Endothelial cell of umbilical vein (primary cell): ENCODE measurements around the gene ZBTB7C. TPM values are rescaled to one million over a fixed set of nuclear protein-coding genes. Genes with fewer than 3 reads are reported as not detected.

Experiments
- BruUV-seq: library from RNA; stranded (reverse); fragments of 400-500 nt; replicated peaks from 2 replicates; lab custom pipeline; 2021; lab: Mats Ljungman, UMichigan
- CTCF ChIA-PET: fragments of 300-600, 350-600 bp; sonication (Branson Sonifier 250); formaldehyde crosslinking; loops from one replicate; lab custom pipeline; 2021; ENCODE audit warnings: antibody characterized with exemption, inconsistent platforms; lab: Charles Lee
- POLR2A ChIA-PET: fragments of 300-600, 350-600 bp; sonication (Branson Sonifier 250); formaldehyde crosslinking; loops from one replicate; lab custom pipeline; 2021; ENCODE audit warnings: antibody characterized with exemption, inconsistent platforms; lab: Charles Lee
- DNase-seq: peaks from one replicate; pipeline ENCODE4 v3.0.0-alpha.2; 2011; ENCODE audit warnings: low read depth, low spot score
- FAIRE-seq: peaks from 2 replicates; lab custom pipeline; 2011; peaks lifted over from hg19 to GRCh38; lab: Jason Lieb, UNC
- H2AFZ ChIP-seq: 2 replicates; pipeline ENCODE4 v1.6.0; 2012; ENCODE audit warnings: low read depth, low read length, control low read depth, inconsistent platforms
- H3K27ac ChIP-seq: 2 replicates; pipeline ENCODE4 v1.5.1; 2011; ENCODE audit warnings: low read depth, mild to moderate bottlenecking, control low read depth, low read length, moderate library complexity; ENCODE audit not compliant: insufficient read depth
- H3K27me3 ChIP-seq, 2 experiments: 2 replicates each; pipeline versions ENCODE4 v1.6.0 to v1.6.1; 2011; ENCODE audit warnings: low read length in 2 of 2, mixed read lengths in 1 of 2; ENCODE audit not compliant: control insufficient read depth in 2 of 2, insufficient read depth in 2 of 2
- H3K36me3 ChIP-seq, 2 experiments: 2 replicates in 1 of 2; 3 replicates in 1 of 2; pipeline ENCODE4 v1.5.1; 2011; ENCODE audit warnings: low read length in 2 of 2, mild to moderate bottlenecking in 1 of 2, moderate library complexity in 1 of 2; ENCODE audit not compliant: control insufficient read depth in 2 of 2, insufficient read depth in 2 of 2; ENCODE audit errors: extremely low read depth in 1 of 2
- H3K4me1 ChIP-seq: 3 replicates; pipeline ENCODE4 v1.5.1; 2011; ENCODE audit warnings: mild to moderate bottlenecking, low read length; ENCODE audit not compliant: control insufficient read depth, insufficient read depth; ENCODE audit errors: extremely low read depth
- H3K4me2 ChIP-seq: 2 replicates; pipeline ENCODE4 v1.6.1; 2011; ENCODE audit warnings: low read length, control low read depth, mixed read lengths; ENCODE audit not compliant: insufficient read depth
- H3K4me3 ChIP-seq, 3 experiments: fragments of 200-600 bp in 1 of 3; sonication (generic), shearing (Covaris generic) in 1 of 3; replicated peaks in 1 of 3; 2 replicates each; pipeline ENCODE4 v1.5.1; 2011 to 2016; ENCODE audit warnings: control low read depth in 3 of 3, low read length in 3 of 3, mild to moderate bottlenecking in 2 of 3, inconsistent platforms in 1 of 3, low read depth in 1 of 3, moderate library complexity in 1 of 3; ENCODE audit not compliant: insufficient read depth in 1 of 3
- H3K79me2 ChIP-seq: 2 replicates; pipeline ENCODE4 v1.6.0; 2012; ENCODE audit warnings: low read length, inconsistent platforms; ENCODE audit not compliant: control insufficient read depth, insufficient read depth
- H3K9ac ChIP-seq: replicated peaks from 2 replicates; pipeline ENCODE3; 2011; ENCODE audit warnings: low read length, control low read depth; ENCODE audit not compliant: insufficient read depth; ENCODE audit errors: extremely low read depth
- H3K9me1 ChIP-seq: replicated peaks from 3 replicates; pipeline ENCODE4 v1.6.0; 2011; ENCODE audit warnings: mild to moderate bottlenecking, low read length; ENCODE audit not compliant: control insufficient read depth, insufficient read depth; ENCODE audit errors: extremely low read depth
- H3K9me3 ChIP-seq: replicated peaks from 2 replicates; pipeline ENCODE4 v1.5.1; 2012; ENCODE audit warnings: low read length, inconsistent platforms; ENCODE audit not compliant: control insufficient read depth, insufficient read depth
- H4K20me1 ChIP-seq: replicated peaks from 2 replicates; pipeline ENCODE3; 2011; ENCODE audit warnings: mild to moderate bottlenecking, low read length; ENCODE audit not compliant: control insufficient read depth, insufficient read depth; ENCODE audit errors: extremely low read depth
- EZH2 ChIP-seq: IDR thresholded peaks from 2 replicates; pipeline ENCODE4 v1.6.1; 2012; ENCODE audit warnings: borderline replicate concordance, low read depth, mild to moderate bottlenecking, moderate library complexity, low read length, inconsistent platforms; ENCODE audit not compliant: severe bottlenecking
- FOS ChIP-seq: IDR thresholded peaks from 2 replicates; pipeline ENCODE4 v1.6.1; 2011; ENCODE audit warnings: mild to moderate bottlenecking, low read length, moderate library complexity, borderline replicate concordance; ENCODE audit not compliant: insufficient read depth
- GATA2 ChIP-seq: IDR thresholded peaks from 2 replicates; pipeline ENCODE4 v1.7.0; 2011; ENCODE audit warnings: low read depth, mild to moderate bottlenecking, moderate library complexity, mixed read lengths, low read length; ENCODE audit not compliant: insufficient read length, insufficient read depth
- JUN ChIP-seq: IDR thresholded peaks from 2 replicates; pipeline ENCODE4 v1.6.1; 2011; ENCODE audit warnings: borderline replicate concordance, low read depth; ENCODE audit not compliant: insufficient read length, insufficient read depth
- MAX ChIP-seq: IDR thresholded peaks from 2 replicates; pipeline ENCODE4 v1.6.1; 2011; ENCODE audit not compliant: insufficient read depth, insufficient read length
- MYC ChIP-seq: IDR thresholded peaks from one replicate; pipeline ENCODE4 v1.6.1; 2011; ENCODE audit warnings: mild to moderate bottlenecking, low read depth, low read length
- POLR2A ChIP-seq: IDR thresholded peaks from 2 replicates; pipeline ENCODE4 v1.6.1; 2012; ENCODE audit warnings: low read depth, mild to moderate bottlenecking, control low read depth, low read length
- POLR2AphosphoS5 ChIP-seq: IDR thresholded peaks from 2 replicates; pipeline ENCODE4 v1.6.1; 2012; ENCODE audit warnings: low read depth, mild to moderate bottlenecking, control low read depth, low read length, moderate library complexity; ENCODE audit not compliant: insufficient read depth
- dilution Hi-C: fragments of 300-500 bp; cut with MboI; formaldehyde crosslinking; loops from one replicate; pipeline ENCODE4 v1.15.0; 2019; ENCODE audit warnings: low sequenced_read_pairs; ENCODE audit not compliant: extremely low pct_ligation_motif_present
- intact Hi-C: fragments of 100-400 bp; cut with micrococcal nuclease; formaldehyde crosslinking; loops from one replicate; pipeline ENCODE4 v1.10.0; 2022
- polyA plus RNA-seq, 4 experiments: library from polyadenylated mRNA; depleted of rRNA in 3 of 4; stranded (reverse) in 3 of 4; unstranded in 1 of 4; fragments of >200 nt; gene quantifications; 2 replicates each; pipeline versions ENCODE4 v1.2.1 to v1.2.3, GENCODE V29; 2011 to 2012; ENCODE audit warnings: missing spikeins in 1 of 4
- total RNA-seq: library from RNA; stranded (reverse); gene quantifications from 2 replicates; pipeline ENCODE4 v1.2.3, GENCODE V29; 2021
- TF ChIP-seq, protein P1 (sequence below), 2 donors: IDR thresholded peaks; 1 replicate in 1 of 2; 2 replicates in 1 of 2; pipeline ENCODE4 v1.5.1; 2011; ENCODE audit warnings: low read length in 2 of 2, mild to moderate bottlenecking in 2 of 2, moderate library complexity in 2 of 2, control low read depth in 1 of 2, inconsistent platforms in 1 of 2, low read depth in 1 of 2; ENCODE audit not compliant: insufficient read depth in 1 of 2; ENCODE audit errors: extremely low read depth in 1 of 2

The ZBTB7C gene
- total and polyA plus RNA-seq, 2 donors (not counting 3 experiments of a cell fraction or from before 2014, with no cell fraction given) = not detected

- Histone ChIP-seq H4K20me1 (no peaks in the 10 kb centered on the region), H3K27me3 (peaks cover 36 to 37% of the 10 kb centered on the region in 2 experiments), H3K4me2 (no peak overlapping the region), H3K9ac (no peak overlapping the region), H3K4me1 (no peaks in the 10 kb centered on the region), H3K4me3 (no peak overlapping the region), H3K9me1 (no peaks in the 10 kb centered on the region), H3K9me3 (no peaks in the 10 kb centered on the region), H2AFZ (no peak overlapping the region), H3K36me3 (no peaks in the 10 kb centered on the region), H3K79me2 (no peaks in the 10 kb centered on the region), H3K27ac (no peak overlapping the region)
- FAIRE-seq (no peak), DNase-seq (no peak)
- TF ChIP-seq FOS (no peak), MAX (no peak)
- intact Hi-C loops (no loop called here), dilution Hi-C loops (no loop called here)
- ChIA-PET CTCF (no interaction called here), POLR2A (no interaction called here)
- BruUV-seq = no TSS peak
These were observed 276.2 kb downstream of the ZBTB7C start for GRCh38 chr18:48132797-48133655.

- dilution Hi-C loops (no loop called here), intact Hi-C loops (no loop called here)
- no peaks in the 10 kb centered on the region for H3K79me2 ChIP-seq
- FAIRE-seq (no peak), DNase-seq (no peak)
- ChIA-PET CTCF (no interaction called here), POLR2A (no interaction called here)
- BruUV-seq = no TSS peak
- no peaks in the 10 kb centered on the region for H3K9me1 ChIP-seq
- H2AFZ ChIP-seq = no peak overlapping the region
- peaks cover 19 to 20% of the 10 kb centered on the region in 2 experiments for H3K27me3 ChIP-seq
- no peak overlapping the region for H3K27ac ChIP-seq
- no peaks in the 10 kb centered on the region for H4K20me1 ChIP-seq
- H3K4me2 ChIP-seq = no peak overlapping the region
- H3K4me1 ChIP-seq = no peaks in the 10 kb centered on the region
- no peak for TF ChIP-seq POLR2A
- TF ChIP-seq GATA2 = no peak
- no peak for TF ChIP-seq MYC
- TF ChIP-seq FOS = no peak
- TF ChIP-seq, protein P1, sequence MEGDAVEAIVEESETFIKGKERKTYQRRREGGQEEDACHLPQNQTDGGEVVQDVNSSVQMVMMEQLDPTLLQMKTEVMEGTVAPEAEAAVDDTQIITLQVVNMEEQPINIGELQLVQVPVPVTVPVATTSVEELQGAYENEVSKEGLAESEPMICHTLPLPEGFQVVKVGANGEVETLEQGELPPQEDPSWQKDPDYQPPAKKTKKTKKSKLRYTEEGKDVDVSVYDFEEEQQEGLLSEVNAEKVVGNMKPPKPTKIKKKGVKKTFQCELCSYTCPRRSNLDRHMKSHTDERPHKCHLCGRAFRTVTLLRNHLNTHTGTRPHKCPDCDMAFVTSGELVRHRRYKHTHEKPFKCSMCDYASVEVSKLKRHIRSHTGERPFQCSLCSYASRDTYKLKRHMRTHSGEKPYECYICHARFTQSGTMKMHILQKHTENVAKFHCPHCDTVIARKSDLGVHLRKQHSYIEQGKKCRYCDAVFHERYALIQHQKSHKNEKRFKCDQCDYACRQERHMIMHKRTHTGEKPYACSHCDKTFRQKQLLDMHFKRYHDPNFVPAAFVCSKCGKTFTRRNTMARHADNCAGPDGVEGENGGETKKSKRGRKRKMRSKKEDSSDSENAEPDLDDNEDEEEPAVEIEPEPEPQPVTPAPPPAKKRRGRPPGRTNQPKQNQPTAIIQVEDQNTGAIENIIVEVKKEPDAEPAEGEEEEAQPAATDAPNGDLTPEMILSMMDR (IDR thresholded peaks at IDR 0.05; ENCODE audit: extremely low read depth in 1 of 2, insufficient read depth in 1 of 2, low read depth in 1 of 2, low read length in 2 of 2) = no peak
- TF ChIP-seq EZH2 = no peak
- TF ChIP-seq MAX = no peak
- TF ChIP-seq POLR2AphosphoS5 = no peak
- TF ChIP-seq JUN = no peak
- H3K9me3 ChIP-seq = no peaks in the 10 kb centered on the region
- H3K9ac ChIP-seq = no peak overlapping the region
- H3K4me3 ChIP-seq = no peak overlapping the region
- no peaks in the 10 kb centered on the region for H3K36me3 ChIP-seq
These were observed 278.1 kb downstream of the ZBTB7C start for GRCh38 chr18:48131042-48131441.
